ENCODE results near the gene ZNF586.
"Not testable (repeated sequence)": the region's sequence is repeated elsewhere in the genome, so short reads cannot be mapped to it uniquely, and the experiment has no call there.

The ZNF586 gene

GRCh38 chr19:57759096-57759495 is 10.4 kb upstream of the ZNF586 start:
- Histone ChIP-seq H3K4me1 (ENCODE audit: insufficient read depth, low read length) (no peaks in the 10 kb centered on the region), H3K27ac (ENCODE audit: low read depth, low read length) (no peak overlapping the region), H3K27me3 (ENCODE audit: control insufficient read depth in 1 of 2, insufficient read depth in 2 of 2, low read length in 2 of 2) (no peaks in the 10 kb centered on the region), H3K36me3 (ENCODE audit: insufficient read depth, low read length) (peaks cover 73% of the 10 kb centered on the region), H3K9me3 (ENCODE audit: low read length) (peaks cover 31% of the 10 kb centered on the region), H3K4me3 (ENCODE audit: low read depth in 1 of 2, low read length in 2 of 2) (no peak overlapping the region), H3K9ac (ENCODE audit: low read length) (no peak overlapping the region)

DNA sequence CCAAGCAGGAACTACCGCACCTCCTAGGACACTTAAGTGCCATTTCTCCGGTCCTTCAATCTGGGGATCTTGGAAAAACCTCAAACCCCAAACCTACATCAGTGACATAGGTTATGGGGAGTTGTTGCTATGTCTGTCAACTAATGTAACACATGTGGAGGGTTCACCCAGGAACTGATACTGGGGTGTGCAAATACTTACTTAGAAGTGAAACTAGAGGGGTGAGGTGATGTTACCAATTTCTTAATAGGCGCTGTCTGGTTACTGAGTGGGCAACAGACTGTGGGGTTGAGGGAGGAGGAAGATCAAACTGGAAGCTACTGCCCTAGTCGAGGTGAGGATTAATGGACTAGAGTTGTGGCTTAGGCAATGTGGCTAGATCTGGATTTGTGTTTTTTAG is 1.9 kb downstream of the ZNF586 start:
- peak overlapping the region in 1 of 2 donors; percentile 71 for H3K4me3 ChIP-seq (ENCODE audit: low read depth in 1 of 2, low read length in 2 of 2)
- H3K4me1 ChIP-seq (ENCODE audit: insufficient read depth, low read length): peaks cover 11% of the 10 kb centered on the region
- no peak overlapping the region for H3K9ac ChIP-seq (ENCODE audit: low read length)
- no peaks in the 10 kb centered on the region for H3K27me3 ChIP-seq (ENCODE audit: control insufficient read depth in 1 of 2, insufficient read depth in 2 of 2, low read length in 2 of 2)
- no peak overlapping the region for H3K27ac ChIP-seq (ENCODE audit: low read depth, low read length)
- peaks cover 24% of the 10 kb centered on the region for H3K36me3 ChIP-seq (ENCODE audit: insufficient read depth, low read length)
- H3K9me3 ChIP-seq (ENCODE audit: low read length): peaks cover 10% of the 10 kb centered on the region

GRCh38 chr19:57773488-57773887 is 4.0 kb downstream of the ZNF586 start:
- H3K4me3 ChIP-seq (ENCODE audit: low read depth in 1 of 2, low read length in 2 of 2): no peak overlapping the region
- H3K4me1 ChIP-seq (ENCODE audit: insufficient read depth, low read length): peaks cover 11% of the 10 kb centered on the region
- H3K9me3 ChIP-seq (ENCODE audit: low read length): peaks cover 15% of the 10 kb centered on the region
- H3K9ac ChIP-seq (ENCODE audit: low read length): no peak overlapping the region
- peaks cover 40% of the 10 kb centered on the region for H3K36me3 ChIP-seq (ENCODE audit: insufficient read depth, low read length)
- no peak overlapping the region for H3K27ac ChIP-seq (ENCODE audit: low read depth, low read length)
- H3K27me3 ChIP-seq (ENCODE audit: control insufficient read depth in 1 of 2, insufficient read depth in 2 of 2, low read length in 2 of 2): no peaks in the 10 kb centered on the region

DNA sequence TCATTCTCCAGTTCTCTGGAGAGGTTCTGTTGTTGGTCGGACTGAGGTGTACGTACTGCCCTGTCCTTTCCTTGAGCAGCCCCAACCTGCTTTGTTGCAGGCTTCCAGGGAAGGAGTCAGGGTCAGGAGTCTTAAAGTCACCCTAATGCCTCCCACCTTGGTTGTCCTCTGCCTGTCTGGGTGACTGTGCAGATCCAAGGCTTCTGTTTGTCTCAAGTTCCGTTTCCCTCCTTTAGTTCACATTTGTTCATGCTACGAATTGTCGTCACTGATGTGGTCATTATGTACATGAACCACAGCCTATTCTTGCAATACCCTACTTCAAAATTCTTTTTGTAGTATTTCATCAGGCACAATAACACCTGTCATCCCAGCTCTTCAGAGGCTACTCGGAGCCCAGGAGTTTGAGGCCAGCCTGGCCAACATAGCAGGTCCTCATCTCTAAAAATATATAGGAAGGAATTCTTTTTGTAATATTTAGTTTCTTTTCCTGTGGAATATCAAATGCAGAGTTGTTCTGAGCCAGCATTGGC is 7.4 kb downstream of the ZNF586 start:
- peaks cover 54% of the 10 kb centered on the region for H3K36me3 ChIP-seq (ENCODE audit: insufficient read depth, low read length)
- H3K27ac ChIP-seq (ENCODE audit: low read depth, low read length): no peak overlapping the region

DNA sequence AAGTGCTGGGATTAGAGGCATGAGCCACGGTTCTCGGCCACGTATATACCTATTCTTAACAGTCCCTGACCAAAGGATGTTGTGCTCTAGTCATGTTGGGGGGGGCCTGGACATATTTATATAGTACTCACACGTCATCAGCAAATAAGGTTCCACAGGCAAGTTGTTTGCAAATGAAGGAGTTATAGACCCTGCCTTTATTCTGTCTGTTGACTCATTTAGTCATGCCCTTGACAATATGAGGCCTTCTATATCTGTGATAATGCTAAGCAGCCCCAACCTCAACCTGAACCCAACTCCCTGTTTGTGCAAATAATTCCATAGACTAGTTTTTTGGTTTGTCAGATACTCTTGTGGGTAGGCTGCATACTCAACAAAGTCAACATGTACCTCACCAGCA is 8.9 kb downstream of the ZNF586 start:
- peaks cover 48% of the 10 kb centered on the region for H3K36me3 ChIP-seq (ENCODE audit: insufficient read depth, low read length)
- peaks cover 30% of the 10 kb centered on the region for H3K9me3 ChIP-seq (ENCODE audit: low read length)

More for the DNA sequence above, 7.4 kb downstream of the ZNF586 start:
- Histone ChIP-seq H3K9me3 (ENCODE audit: low read length) (peaks cover 30% of the 10 kb centered on the region), H3K4me3 (ENCODE audit: low read depth in 1 of 2, low read length in 2 of 2) (no peak overlapping the region), H3K27me3 (ENCODE audit: control insufficient read depth in 1 of 2, insufficient read depth in 2 of 2, low read length in 2 of 2) (no peaks in the 10 kb centered on the region), H3K4me1 (ENCODE audit: insufficient read depth, low read length) (no peaks in the 10 kb centered on the region), H3K9ac (ENCODE audit: low read length) (no peak overlapping the region)

DNA sequence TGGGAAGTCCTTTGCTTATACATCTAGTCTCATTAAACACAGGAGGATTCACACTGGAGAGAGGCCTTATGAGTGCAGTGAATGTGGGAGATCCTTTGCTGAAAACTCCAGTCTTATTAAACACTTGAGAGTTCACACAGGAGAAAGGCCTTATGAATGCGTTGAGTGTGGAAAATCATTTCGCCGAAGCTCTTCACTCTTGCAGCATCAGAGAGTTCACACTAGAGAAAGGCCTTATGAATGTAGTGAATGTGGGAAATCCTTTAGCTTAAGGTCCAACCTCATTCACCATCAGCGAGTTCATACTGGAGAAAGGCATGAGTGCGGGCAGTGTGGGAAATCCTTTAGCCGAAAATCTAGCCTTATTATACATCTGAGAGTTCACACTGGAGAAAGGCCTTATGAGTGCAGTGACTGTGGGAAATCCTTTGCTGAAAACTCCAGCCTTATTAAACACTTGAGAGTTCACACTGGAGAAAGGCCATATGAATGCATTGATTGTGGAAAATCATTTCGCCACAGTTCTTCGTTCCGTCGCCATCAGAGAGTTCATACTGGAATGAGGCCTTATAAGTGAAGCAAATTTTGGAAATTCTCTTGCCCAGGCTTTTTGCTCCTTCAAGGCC is 9.9 kb downstream of the ZNF586 start:
- Histone ChIP-seq H3K36me3 (ENCODE audit: insufficient read depth, low read length) (peaks cover 43% of the 10 kb centered on the region), H3K27me3 (ENCODE audit: control insufficient read depth in 1 of 2, insufficient read depth in 2 of 2, low read length in 2 of 2) (no peaks in the 10 kb centered on the region), H3K9ac (ENCODE audit: low read length) (no peak overlapping the region), H3K27ac (ENCODE audit: low read depth, low read length) (no peak overlapping the region), H3K4me1 (ENCODE audit: insufficient read depth, low read length) (no peaks in the 10 kb centered on the region), H3K4me3 (ENCODE audit: low read depth in 1 of 2, low read length in 2 of 2) (peak overlapping the region in 1 of 2 donors; percentile 10), H3K9me3 (ENCODE audit: low read length) (peaks cover 30% of the 10 kb centered on the region)

More for the DNA sequence above, 8.9 kb downstream of the ZNF586 start:
- no peak overlapping the region for H3K9ac ChIP-seq (ENCODE audit: low read length)
- no peaks in the 10 kb centered on the region for H3K27me3 ChIP-seq (ENCODE audit: control insufficient read depth in 1 of 2, insufficient read depth in 2 of 2, low read length in 2 of 2)
- peak overlapping the region in 1 of 2 donors; percentile 1 for H3K4me3 ChIP-seq (ENCODE audit: low read depth in 1 of 2, low read length in 2 of 2)
- H3K4me1 ChIP-seq (ENCODE audit: insufficient read depth, low read length): no peaks in the 10 kb centered on the region
- no peak overlapping the region for H3K27ac ChIP-seq (ENCODE audit: low read depth, low read length)

- Histone ChIP-seq H3K9ac (ENCODE audit: low read length) (no peak overlapping the region), H3K4me1 (ENCODE audit: insufficient read depth, low read length) (no peaks in the 10 kb centered on the region), H3K36me3 (ENCODE audit: insufficient read depth, low read length) (peaks cover 10% of the 10 kb centered on the region), H3K27me3 (ENCODE audit: control insufficient read depth in 1 of 2, insufficient read depth in 2 of 2, low read length in 2 of 2) (no peaks in the 10 kb centered on the region), H3K9me3 (ENCODE audit: low read length) (no peaks in the 10 kb centered on the region), H3K27ac (ENCODE audit: low read depth, low read length) (no peak overlapping the region), H3K4me3 (ENCODE audit: low read depth in 1 of 2, low read length in 2 of 2) (no peak overlapping the region)
Measured at GRCh38 chr19:57786286-57786685, 16.8 kb downstream of the ZNF586 start.

GRCh38 chr19:57786906-57787305 is 17.4 kb downstream of the ZNF586 start:
- Histone ChIP-seq H3K27ac (ENCODE audit: low read depth, low read length) (no peak overlapping the region), H3K36me3 (ENCODE audit: insufficient read depth, low read length) (peaks cover 10% of the 10 kb centered on the region), H3K9me3 (ENCODE audit: low read length) (no peaks in the 10 kb centered on the region), H3K4me1 (ENCODE audit: insufficient read depth, low read length) (no peaks in the 10 kb centered on the region), H3K27me3 (ENCODE audit: control insufficient read depth in 1 of 2, insufficient read depth in 2 of 2, low read length in 2 of 2) (no peaks in the 10 kb centered on the region), H3K4me3 (ENCODE audit: low read depth in 1 of 2, low read length in 2 of 2) (no peak overlapping the region), H3K9ac (ENCODE audit: low read length) (no peak overlapping the region)

DNA sequence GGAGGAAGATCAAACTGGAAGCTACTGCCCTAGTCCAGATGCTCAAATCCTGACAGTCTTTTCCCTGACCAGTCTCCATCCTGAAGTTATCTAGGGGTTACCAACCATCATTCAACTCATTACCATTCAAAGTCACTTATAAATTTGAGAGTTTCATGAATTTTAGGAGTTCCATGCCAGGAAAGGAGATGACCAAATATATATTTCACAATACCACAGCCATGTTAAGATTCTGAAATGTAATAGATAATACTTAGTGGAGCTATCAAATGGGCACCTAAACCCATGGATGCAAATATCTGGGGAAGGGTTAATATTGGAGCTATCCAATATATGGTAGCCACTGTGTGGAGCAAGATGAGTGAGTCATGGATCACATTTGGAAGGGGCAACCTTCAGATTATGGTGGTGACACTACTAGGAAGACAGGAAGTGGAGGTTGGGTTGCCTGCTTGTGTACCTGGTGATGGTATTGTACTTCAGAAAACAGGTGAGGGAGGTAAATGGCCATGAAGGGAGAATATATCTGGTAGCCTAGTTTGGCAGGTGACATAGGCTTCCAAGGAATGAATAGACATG is 18.7 kb downstream of the ZNF586 start:
- Histone ChIP-seq H3K4me1 (ENCODE audit: insufficient read depth, low read length) (no peaks in the 10 kb centered on the region), H3K36me3 (ENCODE audit: insufficient read depth, low read length) (peaks cover 10% of the 10 kb centered on the region), H3K4me3 (ENCODE audit: low read depth in 1 of 2, low read length in 2 of 2) (no peak overlapping the region), H3K27me3 (ENCODE audit: control insufficient read depth in 1 of 2, insufficient read depth in 2 of 2, low read length in 2 of 2) (no peaks in the 10 kb centered on the region), H3K9ac (ENCODE audit: low read length) (no peak overlapping the region), H3K9me3 (ENCODE audit: low read length) (no peaks in the 10 kb centered on the region), H3K27ac (ENCODE audit: low read depth, low read length) (no peak overlapping the region)

DNA sequence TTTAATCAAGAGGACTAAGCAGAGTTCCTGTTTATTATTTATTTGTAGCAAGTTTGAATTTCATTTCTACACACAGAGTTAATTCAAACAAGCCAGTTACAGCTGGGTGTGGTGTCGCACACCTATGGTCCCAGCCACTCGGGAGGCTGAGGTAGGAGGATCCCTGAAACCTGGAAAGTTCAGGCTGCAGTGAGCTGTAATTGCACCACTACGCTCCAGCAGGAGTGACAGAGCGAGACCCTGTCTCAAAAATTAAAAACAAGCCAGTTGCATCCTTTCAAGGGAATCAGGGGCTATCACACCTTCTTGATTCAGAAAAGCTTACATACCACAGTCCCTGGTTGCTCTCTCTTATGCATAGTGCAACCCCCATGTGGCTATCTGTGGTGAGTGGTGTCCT is 19.8 kb downstream of the ZNF586 start:
- H3K9me3 ChIP-seq (ENCODE audit: low read length): no peaks in the 10 kb centered on the region
- H3K36me3 ChIP-seq (ENCODE audit: insufficient read depth, low read length): peaks cover 10% of the 10 kb centered on the region
- no peaks in the 10 kb centered on the region for H3K27me3 ChIP-seq (ENCODE audit: control insufficient read depth in 1 of 2, insufficient read depth in 2 of 2, low read length in 2 of 2)
- no peak overlapping the region for H3K4me3 ChIP-seq (ENCODE audit: low read depth in 1 of 2, low read length in 2 of 2)
- H3K27ac ChIP-seq (ENCODE audit: low read depth, low read length): no peak overlapping the region
- H3K9ac ChIP-seq (ENCODE audit: low read length): no peak overlapping the region
- H3K4me1 ChIP-seq (ENCODE audit: insufficient read depth, low read length): no peaks in the 10 kb centered on the region

DNA sequence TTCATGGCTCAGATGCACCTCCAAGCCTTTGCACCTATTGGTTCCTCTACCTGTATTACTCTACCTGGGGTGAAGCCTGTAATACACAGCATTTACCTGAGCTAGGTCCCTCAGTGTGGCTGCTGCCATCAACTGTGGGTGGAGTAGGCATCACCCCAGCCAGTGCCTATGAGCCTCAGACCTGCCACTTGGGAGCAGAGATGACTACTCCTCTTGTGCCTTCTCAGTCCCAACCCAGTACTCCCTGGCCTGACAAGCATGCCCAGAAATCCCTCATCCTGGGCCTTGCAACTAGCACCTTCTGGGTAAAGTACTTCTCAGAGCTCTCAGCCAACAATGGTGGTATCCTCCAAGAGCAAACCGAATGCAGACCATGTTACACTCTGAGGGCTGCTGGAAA is 27.1 kb downstream of the ZNF586 start:
- not testable (repeated sequence) for H3K9me3 ChIP-seq (ENCODE audit: low read length); H3K27ac ChIP-seq (ENCODE audit: low read depth, low read length); H3K4me3 ChIP-seq (ENCODE audit: low read depth in 1 of 2, low read length in 2 of 2); H3K4me1 ChIP-seq (ENCODE audit: insufficient read depth, low read length); H3K27me3 ChIP-seq (ENCODE audit: control insufficient read depth in 1 of 2, insufficient read depth in 2 of 2, low read length in 2 of 2); H3K9ac ChIP-seq (ENCODE audit: low read length)
- peaks cover 14% of the 10 kb centered on the region for H3K36me3 ChIP-seq (ENCODE audit: insufficient read depth, low read length)

- no peaks in the 10 kb centered on the region for H3K27me3 ChIP-seq (ENCODE audit: control insufficient read depth in 1 of 2, insufficient read depth in 2 of 2, low read length in 2 of 2)
- peaks cover 10% of the 10 kb centered on the region for H3K36me3 ChIP-seq (ENCODE audit: insufficient read depth, low read length)
- peaks cover 4% of the 10 kb centered on the region for H3K4me1 ChIP-seq (ENCODE audit: insufficient read depth, low read length)
- H3K9me3 ChIP-seq (ENCODE audit: low read length): no peaks in the 10 kb centered on the region
- no peak overlapping the region for H3K27ac ChIP-seq (ENCODE audit: low read depth, low read length)
- H3K9ac ChIP-seq (ENCODE audit: low read length): no peak overlapping the region
- no peak overlapping the region for H3K4me3 ChIP-seq (ENCODE audit: low read depth in 1 of 2, low read length in 2 of 2)
Measured at GRCh38 chr19:57800696-57801095, 31.2 kb downstream of the ZNF586 start.

Measured in muscle layer of colon (tissue), 2 donors.